ENCODE measurements around the gene DEPDC5.

- TF ChIP-seq TAF1 (IDR thresholded peaks at IDR 0.05; ENCODE audit: borderline replicate concordance, low read depth, low read length), result no peak
- TF ChIP-seq POLR2A (IDR thresholded peaks at IDR 0.05; ENCODE audit: low read depth, low read length), result no peak
Observed at GRCh38 chr22:31929167-31929930, 175.5 kb downstream of the DEPDC5 start.
